ENCODE data around the gene CFLAR. TPM values are rescaled to one million over a fixed set of nuclear protein-coding genes. Genes with fewer than 3 reads are reported as not detected.

The CFLAR gene
- total RNA-seq, 2 donors from 2014 or later, result 165 to 315 TPM

DNA sequence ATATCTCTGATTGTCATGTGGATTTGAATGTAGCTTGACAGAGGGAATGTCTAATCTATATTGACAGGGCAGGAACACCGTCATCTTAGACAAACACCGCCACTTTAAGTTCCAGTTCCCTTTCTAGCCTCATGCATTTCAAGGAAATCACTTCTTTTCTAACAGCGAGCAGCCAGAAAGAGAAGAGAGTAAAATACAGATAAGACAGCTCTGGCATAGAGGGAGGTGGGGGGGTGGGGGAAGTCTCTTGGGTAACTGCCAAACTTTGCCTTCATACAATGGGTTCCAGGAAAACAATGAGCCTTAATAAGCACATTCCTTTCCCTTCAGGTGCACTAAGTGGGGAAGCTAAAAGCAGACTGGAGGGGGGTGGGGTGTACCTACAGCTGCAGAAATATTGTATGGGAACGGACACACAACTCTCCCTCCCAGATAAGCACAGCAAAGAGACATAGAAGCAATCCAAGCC lies 104.2 kb downstream of the CFLAR start:
- Histone ChIP-seq H3K4me3 (no peak overlapping the region), H3K27ac (no peak overlapping the region), H3K4me1 (ENCODE audit: control insufficient read depth in 1 of 2, low read depth in 2 of 2) (no peaks in the 10 kb centered on the region), H3K27me3 (replicated peaks; ENCODE audit: insufficient read depth) (no peaks in the 10 kb centered on the region), H3K9me3 (no peaks in the 10 kb centered on the region), H3K36me3 (no peaks in the 10 kb centered on the region)
- TF ChIP-seq CTCF (IDR thresholded peaks at IDR 0.05), result no peak
- no peak for DNase-seq (ENCODE audit: low spot score)
- no peak for ATAC-seq (ENCODE audit: insufficient number of reproducible peaks, low FRiP score, low read depth)

- no peak overlapping the region for H3K27ac ChIP-seq
- DNase-seq (ENCODE audit: low spot score), result no peak
Observed at GRCh38 chr2:201223089-201224073, 107.4 kb downstream of the CFLAR start.

More at GRCh38 chr2:201223089-201224073, 107.4 kb downstream of the CFLAR start:
- H3K27me3 ChIP-seq (replicated peaks; ENCODE audit: insufficient read depth), result no peaks in the 10 kb centered on the region
- H3K36me3 ChIP-seq, result no peaks in the 10 kb centered on the region
- no peak for ATAC-seq (ENCODE audit: insufficient number of reproducible peaks, low FRiP score, low read depth)
- no peaks in the 10 kb centered on the region for H3K9me3 ChIP-seq
- no peak overlapping the region for H3K4me3 ChIP-seq
- TF ChIP-seq CTCF (IDR thresholded peaks at IDR 0.05), result no peak
- no peaks in the 10 kb centered on the region for H3K4me1 ChIP-seq (ENCODE audit: control insufficient read depth in 1 of 2, low read depth in 2 of 2)

Other genes starting within 250 kb of the CFLAR start
- 10 to 100 TPM in 1 of 2 donors, 1 to 10 TPM in 1; 8.4 to 25.5 TPM for gene PPIL3, start 227.1 kb upstream of the CFLAR start, total RNA-seq
- 10 to 100 TPM; 11.9 to 15.9 TPM for gene NIF3L1, start 226.8 kb upstream of the CFLAR start, total RNA-seq
- 10 to 100 TPM; 16.4 to 20.0 TPM for gene ORC2, start 152.5 kb upstream of the CFLAR start, total RNA-seq
- 10 to 100 TPM; 15.3 to 25.0 TPM for gene HYCC2, start 44.5 kb upstream of the CFLAR start, total RNA-seq
- 10 to 100 TPM; 28.1 to 32.1 TPM for gene NDUFB3, start 44.2 kb upstream of the CFLAR start, total RNA-seq
- gene CASP10, start 67.0 kb downstream of the CFLAR start, total RNA-seq, result 10 to 100 TPM; 10.3 to 12.3 TPM
- 10 to 100 TPM; 11.5 to 14.6 TPM for gene CASP8, start 144.4 kb downstream of the CFLAR start, total RNA-seq
- 10 to 100 TPM in 1 of 2 donors, 1 to 10 TPM in 1; 4.2 to 11.1 TPM for gene FLACC1, start 241.2 kb downstream of the CFLAR start, total RNA-seq

All from thoracic aorta (tissue), 2 donors.